GM21825 (cell line): Measurements from ENCODE around the gene PPP2R3B.

Experiments used
- ATAC-seq: cut with Tn5 transposase; IDR thresholded peaks from one replicate; pipeline ENCODE4 v1.9.1; 2021; ENCODE audit warnings: mild to moderate bottlenecking, moderate library complexity; ENCODE audit not compliant: unreplicated experiment

The PPP2R3B gene

DNA sequence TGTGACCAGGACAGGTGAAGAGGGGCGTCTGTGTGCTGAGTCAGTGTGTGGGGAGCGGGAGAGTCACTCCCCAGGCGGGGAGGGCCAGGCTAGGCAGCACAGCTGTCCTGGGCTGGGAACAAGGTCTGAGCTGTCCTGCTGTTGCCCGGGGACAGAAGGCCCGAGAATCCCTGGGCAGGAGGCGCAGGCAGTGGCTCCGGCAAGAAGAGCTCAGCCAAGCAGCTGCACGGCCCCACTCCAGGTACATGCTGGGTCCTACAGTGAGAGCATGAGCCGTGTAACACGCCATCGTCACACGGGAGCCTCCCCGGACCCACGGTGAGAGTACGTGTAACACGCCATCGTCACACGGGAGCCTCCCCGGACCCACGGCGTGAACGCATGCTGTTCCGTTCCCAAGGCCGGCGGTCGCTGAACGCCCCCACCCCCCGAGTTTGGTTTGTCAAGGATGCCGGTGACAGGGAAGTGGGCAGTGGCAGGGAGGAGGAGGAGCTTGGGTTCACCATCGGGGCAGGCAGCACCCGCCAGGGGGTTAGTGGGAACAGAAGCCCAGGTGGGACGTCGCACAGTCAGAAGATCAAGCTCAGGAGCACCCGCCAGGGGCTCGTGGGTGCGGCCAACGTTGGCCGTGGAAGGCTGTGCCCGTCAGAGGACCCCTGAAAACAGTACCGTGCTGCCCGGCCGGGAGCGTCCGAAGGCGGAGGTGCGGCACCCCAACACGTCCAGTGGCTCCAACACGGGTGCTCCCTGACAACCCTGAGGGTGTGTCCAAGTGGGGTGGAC is 15.6 kb downstream of the PPP2R3B start:
- no peak for ATAC-seq

DNA sequence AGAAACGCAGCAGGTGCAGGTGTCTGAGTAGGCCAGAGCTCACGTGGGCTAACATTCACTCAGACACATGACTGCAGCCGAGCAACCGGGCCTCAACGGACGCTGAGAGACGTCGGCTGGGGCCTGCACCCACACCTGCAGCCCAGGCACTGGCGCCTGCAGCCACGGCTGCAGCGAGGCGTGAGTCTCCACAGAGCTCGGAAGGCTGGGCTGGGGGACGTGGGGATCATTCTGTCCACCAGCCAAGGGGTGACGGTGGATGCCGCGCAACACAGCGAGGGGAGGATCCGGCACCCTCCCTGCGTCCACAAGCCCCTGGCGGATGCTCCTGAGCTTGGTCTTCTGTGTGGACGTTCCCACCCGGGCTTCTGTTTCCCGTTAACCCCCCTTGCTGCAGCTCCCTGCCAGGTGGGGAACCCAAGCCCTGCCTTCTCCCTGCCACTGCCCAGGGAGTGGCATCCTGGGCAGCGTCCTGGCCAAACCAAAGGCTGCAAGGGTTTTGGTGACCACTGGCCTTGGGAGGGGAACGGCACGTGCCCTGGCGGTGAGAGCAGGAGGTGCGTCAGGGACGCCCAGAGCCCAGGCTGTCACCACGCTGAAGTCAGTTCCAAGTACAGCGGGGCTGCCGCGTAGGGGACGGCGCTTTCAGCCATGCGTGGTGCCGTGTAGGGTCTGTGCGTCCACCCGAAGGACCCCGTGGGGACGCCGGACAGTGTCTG is 16.3 kb downstream of the PPP2R3B start:
- no peak for ATAC-seq

DNA sequence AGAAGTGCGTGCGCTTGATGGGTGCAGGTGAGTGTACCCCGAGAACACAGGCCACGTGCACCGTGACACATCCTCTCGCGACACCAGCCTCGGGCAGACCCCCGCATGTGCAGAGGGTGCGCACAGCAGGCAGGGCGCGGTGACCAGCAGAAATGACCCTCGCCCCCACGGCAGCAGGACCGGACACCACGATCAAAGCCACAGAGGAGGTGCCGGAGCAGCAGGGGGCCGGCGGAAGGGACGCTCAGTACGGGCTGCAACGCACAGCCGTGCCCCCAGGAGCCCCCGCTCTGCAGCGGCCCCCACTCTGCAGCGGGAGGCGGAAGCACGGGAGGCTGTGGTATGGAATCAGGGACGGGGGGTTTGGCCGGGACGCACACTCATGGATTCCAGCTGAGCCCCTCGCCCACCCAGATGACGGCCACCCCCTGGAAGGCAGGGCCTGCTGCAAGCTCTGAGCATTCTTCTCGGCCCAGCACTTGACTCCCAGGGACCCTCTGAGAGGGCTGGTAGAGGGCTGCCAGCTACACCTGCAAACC is 17.1 kb downstream of the PPP2R3B start:
- no peak for ATAC-seq

DNA sequence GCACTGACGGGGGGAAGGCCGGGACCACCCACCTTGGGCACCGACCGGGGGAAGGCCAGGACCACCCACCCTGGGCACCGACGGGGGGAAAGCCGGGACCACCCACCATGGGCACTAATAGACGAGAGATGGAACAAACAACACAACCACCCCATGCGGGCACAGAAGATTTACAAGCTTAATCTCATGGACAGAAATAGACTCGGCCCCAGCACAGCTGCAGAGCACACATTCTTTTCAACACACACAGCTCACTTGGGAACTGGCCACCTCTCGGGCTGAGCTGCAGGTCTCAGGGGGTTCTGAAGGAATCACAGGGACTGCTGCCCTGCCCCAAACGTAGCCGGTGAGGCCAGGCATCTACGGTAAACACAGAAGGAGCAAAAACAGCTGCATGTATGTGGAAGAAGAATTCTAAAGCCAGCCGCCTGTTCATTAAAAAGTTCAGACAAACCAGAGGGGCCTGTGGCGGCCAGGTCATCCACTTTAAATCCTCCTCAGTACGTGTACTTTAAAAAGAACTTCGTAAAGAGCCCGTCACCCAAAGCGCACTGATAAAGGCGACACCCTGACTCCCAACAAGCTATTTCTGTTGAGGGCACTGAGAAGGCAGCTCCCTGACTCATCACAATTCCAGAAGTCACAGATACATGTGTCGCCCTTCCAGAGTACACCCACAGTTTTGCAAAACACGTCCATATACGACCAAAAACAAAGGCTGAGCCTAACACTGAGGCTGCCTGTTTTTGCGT is 17.7 kb downstream of the PPP2R3B start:
- no peak for ATAC-seq

DNA sequence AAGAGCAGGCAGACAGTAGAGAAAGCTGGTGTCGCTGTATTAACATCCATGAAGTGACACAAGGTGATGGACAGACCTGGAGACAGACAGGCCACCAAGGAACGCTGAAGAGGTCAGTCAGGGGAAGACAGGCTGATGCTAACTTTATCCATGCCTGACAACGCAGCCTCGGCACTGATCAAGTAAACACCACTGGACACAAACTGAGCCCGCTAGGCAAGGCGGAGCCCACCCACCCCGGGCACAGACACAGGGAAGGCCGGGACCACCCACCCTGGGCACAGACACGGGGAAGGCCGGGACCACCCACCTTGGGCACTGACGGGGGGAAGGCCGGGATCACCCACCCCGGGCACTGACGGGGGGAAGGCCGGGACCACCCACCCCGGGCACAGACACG is 18.8 kb downstream of the PPP2R3B start:
- ATAC-seq = no peak

DNA sequence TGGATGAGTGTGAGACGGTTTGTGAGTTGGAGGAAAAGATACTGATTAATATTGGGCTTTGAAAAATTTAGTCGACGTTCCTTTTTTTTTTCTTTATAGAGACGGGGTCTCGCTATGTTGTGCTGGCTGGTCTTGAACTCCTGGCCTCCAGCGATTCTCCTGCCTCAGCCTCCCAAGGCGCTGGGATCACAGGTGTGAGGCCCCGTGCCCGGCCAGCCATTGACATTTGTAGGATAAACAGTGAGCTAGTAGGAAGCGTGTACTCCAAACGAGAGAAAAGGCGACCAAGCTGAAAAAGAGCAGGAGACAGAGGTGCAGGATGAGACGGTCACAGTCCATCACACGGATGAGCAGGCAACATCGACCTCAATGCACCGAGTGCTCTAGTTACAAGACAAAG is 19.4 kb downstream of the PPP2R3B start:
- ATAC-seq = no peak

DNA sequence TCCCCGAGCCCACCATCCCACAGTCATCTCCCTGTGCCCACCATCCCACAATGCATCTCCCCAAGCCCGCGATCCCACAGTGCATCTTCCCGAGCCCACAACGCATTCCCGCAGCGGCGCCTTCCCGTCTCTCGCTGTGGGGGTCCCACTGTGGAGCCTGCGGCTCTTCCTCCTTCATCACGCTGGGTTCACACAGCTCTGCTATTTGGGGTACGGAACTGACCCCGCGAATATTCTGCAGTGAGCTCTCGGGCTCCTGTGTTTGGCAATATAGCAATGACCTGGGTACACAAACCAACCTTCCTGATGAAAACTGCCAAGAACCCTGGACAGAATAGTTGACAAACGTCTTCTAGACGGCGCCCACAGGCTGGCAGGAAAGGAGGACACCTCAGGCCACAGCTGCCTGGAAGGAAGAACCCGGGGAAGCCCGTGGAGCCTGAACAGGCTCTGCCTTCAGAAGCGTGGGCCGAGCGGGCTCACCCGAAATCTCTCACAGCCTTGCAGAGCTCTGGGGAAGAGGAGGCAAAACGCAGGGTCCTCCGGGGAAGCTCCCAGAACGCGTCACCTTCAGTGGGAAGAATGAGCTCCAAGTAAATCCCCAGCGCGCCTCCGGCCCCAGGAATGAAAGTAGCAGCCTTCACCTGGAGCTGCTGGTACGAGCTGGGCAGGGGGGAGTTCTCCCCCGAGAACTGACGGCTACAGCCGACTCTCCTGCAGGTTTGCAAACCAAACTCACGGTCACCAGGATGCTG is 22.9 kb downstream of the PPP2R3B start:
- no peak for ATAC-seq

DNA sequence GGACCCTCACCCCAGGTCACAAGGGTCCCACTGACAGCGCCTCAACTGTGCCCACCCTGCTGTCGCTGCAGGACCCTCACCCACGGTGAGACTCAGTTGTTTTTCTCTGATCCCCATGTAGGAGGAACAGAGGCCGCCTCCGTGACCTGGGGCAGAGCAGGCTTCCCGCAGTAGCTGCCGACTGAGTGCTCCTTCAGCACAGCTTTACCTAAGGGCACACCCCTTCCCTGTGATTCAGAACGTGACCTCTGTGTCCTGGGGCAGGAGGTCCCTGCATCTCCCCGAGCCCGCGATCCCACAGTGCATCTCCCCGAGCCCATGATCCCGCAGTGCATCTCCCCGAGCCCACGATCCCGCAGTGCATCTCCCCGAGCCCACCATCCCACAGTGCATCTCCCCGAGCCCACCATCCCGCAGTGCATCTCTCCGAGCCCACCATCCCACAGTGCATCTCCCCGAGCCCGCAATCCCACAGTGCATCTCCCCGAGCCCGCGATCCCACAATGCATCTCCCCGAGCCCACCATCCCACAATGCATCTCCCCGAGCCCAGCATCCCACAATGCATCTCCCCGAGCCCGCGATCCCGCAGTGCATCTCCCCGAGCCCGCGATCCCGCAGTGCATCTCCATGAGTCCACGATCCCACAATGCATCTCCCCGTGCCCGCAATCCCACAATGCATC is 23.6 kb downstream of the PPP2R3B start:
- ATAC-seq = no peak

DNA sequence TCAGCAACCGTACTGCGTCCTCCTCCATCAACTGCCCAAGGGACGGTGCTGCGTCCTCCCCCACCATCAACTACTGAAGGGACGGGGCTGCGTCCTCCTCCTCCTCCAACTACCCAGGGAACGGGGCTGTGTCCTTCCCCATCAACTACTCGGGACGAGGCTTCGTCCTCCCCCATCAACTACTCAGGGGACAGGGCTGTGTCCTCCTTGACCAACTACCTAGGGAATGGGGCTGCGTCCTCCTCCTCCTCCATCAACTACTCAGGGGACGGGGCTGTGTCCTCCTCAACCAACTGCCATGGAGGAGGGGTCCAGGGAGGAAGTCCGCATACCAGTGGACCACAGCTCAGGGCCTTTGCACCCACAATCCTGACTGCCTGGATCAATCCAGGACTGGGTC is 24.4 kb downstream of the PPP2R3B start:
- ATAC-seq = no peak

DNA sequence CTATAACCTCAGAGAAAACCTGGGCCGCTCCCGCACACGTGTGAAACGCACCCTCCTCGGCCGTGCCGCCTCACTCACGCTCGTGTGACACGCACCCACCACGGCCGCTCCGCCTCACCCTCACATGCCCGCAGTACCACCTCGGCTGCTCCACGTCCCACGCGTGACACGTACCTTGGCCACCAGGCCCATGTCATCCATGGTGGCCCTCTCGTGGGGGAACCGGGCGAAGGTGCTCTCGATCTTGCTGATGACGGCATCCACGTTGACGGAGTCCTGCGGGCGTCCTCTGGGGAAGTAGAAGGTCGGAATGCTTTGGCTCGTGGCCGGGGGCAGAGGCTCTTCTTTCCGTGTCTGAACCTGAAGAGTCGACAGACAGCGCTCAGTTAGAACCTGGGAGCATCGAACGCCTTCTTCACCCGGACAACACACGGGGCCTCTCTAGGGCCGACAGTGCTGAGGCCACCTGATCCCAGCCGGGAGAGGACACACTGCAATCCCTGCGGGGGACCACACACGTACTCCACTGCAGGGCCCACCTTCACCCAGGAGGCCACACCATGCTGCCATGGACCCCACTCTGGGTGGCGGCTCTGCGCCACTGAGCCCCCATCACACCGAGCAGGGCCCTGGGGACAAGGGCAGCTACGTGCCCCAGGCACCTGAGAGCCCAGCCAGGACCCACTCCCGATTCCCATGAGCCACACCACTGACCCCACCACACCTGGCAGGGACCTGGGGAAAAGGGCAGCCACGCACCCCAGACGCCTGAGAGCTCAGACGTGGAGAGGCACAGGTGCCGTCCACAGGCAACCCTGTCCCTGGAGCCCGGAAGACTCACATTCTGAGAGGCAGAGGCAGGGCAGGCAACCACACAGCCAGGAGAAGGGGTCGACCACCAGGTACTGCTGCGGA is 25.2 kb downstream of the PPP2R3B start:
- ATAC-seq = no peak

DNA sequence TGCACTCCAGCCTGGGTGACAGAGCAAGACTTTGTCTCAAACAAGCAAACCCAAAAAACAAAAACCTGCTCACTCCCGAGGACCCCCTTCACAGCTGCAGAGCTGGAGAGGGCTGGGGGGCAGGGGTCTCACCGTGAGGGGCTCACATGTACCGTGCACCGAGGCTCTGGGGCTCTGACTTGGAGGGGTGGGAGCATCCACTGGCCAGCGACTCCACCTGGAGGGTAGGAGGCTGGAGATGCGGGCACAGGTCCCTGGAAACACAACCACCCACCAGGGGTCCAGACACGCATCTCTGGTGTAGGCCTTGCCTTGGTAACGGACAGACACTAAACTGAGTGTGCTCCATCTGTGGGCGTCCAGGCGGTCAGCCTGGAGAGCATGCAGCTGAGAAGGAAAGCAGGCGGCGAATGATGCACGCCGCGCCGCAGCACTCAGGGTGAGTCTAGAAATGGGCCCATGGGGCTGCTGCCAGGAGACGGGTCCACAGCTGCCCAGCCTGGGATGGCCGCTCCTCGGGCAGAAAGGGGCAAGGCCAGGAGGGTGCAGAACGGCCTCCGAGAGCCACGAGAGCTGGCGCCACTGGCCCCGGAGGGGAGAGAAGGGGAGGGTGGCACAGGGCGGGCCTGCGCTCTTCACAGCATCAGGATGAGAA is 26.1 kb downstream of the PPP2R3B start:
- ATAC-seq = no peak

DNA sequence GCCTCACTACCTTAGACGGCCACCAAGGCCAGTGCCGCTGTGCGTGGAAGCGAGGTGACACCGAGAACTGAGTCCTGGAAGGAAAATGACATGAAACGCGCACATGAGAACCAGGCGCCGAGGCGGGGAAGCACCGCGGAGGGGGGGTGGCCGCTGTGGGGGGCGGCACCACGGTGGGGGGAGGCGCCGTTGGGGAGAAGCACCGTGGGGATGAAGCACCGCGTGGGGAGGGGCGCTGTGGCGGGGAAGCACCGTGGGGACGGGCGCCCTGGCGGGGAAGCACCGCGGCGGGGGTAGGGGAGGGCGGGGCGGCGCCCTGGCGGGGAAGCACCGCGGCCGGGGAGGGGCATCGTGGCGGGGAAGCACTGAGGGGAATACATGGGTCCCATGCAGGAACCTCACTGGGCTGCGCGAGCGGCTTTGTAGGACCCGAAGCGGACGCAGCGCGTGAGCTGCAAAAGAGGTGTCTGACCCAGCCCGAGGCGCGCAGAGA is 28.0 kb downstream of the PPP2R3B start:
- no peak for ATAC-seq

DNA sequence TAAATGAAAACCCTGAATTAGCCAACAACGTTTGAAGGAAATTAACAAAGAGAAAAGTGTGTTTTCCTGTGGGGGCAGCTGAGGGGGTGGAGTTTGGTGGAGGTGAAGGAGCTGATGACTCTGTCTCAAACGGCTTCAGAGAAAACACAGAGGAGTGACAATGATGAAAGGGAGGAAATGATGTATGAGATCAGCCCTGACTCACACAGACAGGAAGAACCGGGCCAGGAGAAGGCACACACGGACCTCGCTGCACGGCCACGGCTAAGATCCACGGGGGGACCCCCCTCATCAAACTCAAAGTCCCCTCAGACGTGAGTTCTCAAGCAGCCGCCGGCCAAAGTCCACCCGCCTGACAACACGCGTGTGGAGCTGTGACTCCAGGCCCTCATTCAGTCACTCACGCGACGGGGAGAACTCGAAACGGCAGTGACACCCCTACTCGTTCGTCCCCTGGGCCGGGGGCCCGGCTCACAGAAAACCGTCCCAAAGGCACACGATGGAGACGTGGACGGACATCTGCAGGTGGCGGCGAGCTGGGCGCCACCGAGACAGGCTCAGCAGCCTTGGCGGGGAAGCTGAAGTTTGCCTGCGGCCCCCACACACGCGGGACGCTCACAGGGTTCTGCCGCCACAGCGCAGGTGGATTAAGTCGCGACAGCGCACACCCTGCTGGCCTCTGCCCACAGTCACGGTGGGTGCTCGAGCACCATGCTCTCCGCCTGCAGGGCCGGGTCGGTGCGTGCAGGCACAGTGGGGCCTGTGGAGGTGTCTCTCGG is 28.8 kb downstream of the PPP2R3B start:
- no peak for ATAC-seq

DNA sequence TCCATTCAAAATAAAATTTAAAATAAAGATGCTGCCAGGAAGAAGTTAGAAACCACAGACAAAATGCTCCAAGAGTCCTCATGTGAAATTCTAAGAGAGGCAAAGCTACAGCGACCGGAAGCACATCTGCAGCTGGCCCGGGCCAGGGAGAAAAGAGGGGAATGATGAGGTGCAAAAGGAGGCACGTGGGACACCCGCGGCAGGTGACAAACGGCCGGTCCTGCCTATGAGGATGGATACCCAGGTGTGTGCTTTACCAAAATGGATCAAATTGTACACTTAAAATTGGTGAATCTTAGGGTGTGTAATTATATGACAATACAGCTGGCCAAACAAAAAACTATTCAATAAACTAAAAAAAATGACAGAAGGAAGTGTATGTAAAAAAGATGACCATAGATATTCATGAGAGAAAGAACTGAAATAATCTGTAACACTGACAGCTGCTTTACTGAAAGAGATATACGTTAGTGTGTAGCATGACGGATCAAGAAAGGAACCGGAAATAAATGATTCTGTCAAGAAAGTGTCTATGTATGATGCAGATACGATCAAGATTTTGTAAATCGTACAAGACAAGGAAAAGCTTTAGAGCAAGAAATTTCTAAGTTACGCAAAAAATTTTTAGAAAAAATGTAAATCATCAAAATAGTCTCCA is 29.5 kb downstream of the PPP2R3B start:
- no peak for ATAC-seq

DNA sequence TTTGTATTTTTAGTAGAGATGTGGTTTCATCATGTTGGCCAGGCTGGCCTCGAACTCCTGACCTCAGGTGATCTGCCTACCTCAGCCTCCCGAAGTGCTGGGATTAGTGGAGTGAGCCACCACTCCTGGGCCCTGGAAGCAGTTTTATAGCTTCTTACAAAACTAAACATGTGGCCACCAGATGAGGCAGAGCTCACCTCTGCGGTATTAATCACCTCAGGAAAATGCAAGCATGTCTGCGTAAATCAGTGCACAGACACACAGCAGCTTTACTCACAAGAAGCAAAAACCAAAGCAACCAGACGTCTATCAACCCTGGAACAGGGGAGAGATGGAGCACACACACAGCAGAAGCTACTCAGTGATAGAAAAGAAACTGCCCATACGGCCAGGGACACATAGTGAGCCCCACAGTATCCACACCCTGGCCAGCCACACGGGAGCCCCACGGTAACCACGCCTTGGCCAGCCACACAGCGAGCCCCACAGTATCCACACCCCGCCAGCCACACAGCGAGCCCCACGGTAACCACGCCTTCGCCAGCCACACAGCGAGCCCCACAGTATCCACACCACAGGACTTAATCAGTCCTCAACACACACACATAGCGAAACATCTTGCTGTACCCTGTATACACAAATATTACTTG is 30.2 kb downstream of the PPP2R3B start:
- no peak for ATAC-seq

DNA sequence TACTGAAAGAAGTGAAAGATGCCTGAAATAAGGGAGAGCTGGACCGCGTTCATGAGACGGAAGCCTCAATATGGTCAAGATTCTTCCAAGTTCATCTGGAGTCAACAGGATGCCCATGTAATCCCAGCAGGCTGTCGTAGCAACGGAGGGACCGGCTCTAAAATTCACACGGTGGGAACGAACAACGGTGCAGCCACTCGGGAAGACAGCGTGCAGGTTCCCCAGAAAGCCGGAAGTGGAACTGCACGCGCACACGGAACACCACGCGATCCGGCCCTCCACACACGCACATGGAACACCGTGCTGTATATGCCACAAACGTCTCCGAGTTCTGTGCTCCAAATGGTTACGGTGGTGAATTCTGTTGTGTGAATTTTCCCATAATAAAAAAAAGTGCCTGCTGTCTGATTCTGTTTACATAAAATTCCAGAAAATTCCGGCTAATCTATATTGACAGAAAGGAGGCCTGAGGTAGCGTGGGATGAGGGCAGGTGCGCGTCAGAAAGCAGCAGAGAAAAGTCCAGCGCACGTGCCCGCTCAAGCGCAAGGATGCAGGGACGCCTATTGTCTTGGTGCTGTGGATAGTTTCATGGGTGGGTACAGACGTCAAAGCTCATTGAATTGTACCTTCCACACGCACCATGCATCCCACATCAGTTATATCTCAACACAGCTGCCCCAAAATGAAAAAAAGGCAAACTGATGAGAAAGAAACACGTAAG is 31.2 kb downstream of the PPP2R3B start:
- ATAC-seq = no peak
